ENCODE results near the gene TMEM52B.

GRCh38 chr12:10214136-10214894, 35.5 kb downstream of the TMEM52B start:
- no peak for TF ChIP-seq CTCF (IDR thresholded peaks at IDR 0.05; ENCODE audit: borderline replicate concordance, extremely low read depth, low read length, poor library complexity, severe bottlenecking)
- TF ChIP-seq EZH2 (IDR thresholded peaks at IDR 0.05; ENCODE audit: borderline replicate concordance, low read depth, low read length, severe bottlenecking), result no peak

Data from DND-41 (cell line).